Measurements from ENCODE around the gene FOXL1.

GRCh38 chr16:86570558-86571529, 7.5 kb upstream of the FOXL1 start:
- TF ChIP-seq, protein P1, sequence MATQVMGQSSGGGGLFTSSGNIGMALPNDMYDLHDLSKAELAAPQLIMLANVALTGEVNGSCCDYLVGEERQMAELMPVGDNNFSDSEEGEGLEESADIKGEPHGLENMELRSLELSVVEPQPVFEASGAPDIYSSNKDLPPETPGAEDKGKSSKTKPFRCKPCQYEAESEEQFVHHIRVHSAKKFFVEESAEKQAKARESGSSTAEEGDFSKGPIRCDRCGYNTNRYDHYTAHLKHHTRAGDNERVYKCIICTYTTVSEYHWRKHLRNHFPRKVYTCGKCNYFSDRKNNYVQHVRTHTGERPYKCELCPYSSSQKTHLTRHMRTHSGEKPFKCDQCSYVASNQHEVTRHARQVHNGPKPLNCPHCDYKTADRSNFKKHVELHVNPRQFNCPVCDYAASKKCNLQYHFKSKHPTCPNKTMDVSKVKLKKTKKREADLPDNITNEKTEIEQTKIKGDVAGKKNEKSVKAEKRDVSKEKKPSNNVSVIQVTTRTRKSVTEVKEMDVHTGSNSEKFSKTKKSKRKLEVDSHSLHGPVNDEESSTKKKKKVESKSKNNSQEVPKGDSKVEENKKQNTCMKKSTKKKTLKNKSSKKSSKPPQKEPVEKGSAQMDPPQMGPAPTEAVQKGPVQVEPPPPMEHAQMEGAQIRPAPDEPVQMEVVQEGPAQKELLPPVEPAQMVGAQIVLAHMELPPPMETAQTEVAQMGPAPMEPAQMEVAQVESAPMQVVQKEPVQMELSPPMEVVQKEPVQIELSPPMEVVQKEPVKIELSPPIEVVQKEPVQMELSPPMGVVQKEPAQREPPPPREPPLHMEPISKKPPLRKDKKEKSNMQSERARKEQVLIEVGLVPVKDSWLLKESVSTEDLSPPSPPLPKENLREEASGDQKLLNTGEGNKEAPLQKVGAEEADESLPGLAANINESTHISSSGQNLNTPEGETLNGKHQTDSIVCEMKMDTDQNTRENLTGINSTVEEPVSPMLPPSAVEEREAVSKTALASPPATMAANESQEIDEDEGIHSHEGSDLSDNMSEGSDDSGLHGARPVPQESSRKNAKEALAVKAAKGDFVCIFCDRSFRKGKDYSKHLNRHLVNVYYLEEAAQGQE (tag by site-specific recombination; IDR thresholded peaks at IDR 0.05): no peak
- TF ChIP-seq, protein P2, sequence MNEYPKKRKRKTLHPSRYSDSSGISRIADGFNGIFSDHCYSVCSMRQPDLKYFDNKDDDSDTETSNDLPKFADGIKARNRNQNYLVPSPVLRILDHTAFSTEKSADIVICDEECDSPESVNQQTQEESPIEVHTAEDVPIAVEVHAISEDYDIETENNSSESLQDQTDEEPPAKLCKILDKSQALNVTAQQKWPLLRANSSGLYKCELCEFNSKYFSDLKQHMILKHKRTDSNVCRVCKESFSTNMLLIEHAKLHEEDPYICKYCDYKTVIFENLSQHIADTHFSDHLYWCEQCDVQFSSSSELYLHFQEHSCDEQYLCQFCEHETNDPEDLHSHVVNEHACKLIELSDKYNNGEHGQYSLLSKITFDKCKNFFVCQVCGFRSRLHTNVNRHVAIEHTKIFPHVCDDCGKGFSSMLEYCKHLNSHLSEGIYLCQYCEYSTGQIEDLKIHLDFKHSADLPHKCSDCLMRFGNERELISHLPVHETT (tag by site-specific recombination; IDR thresholded peaks at IDR 0.05): no peak
- TF ChIP-seq CTCF (tag by site-specific recombination; IDR thresholded peaks at IDR 0.05) (no peak), ZNF394 (tag by site-specific recombination; IDR thresholded peaks at IDR 0.05; ENCODE audit: borderline replicate concordance) (no peak), ZNF558 (tag by site-specific recombination; IDR thresholded peaks at IDR 0.05) (no peak), PATZ1 (tag by site-specific recombination; IDR thresholded peaks at IDR 0.05) (no peak), ZNF830 (tag by site-specific recombination; IDR thresholded peaks at IDR 0.05; ENCODE audit: low read depth) (no peak), ZNF629 (tag by site-specific recombination; IDR thresholded peaks at IDR 0.05) (no peak), ZNF174 (tag by site-specific recombination; IDR thresholded peaks at IDR 0.05) (no peak), ZNF423 (tag by site-specific recombination; IDR thresholded peaks at IDR 0.05) (no peak), ZNF202 (tag by site-specific recombination; IDR thresholded peaks at IDR 0.05; ENCODE audit: borderline replicate concordance) (no peak), ZNF18 (tag by site-specific recombination; IDR thresholded peaks at IDR 0.05) (no peak)
- TF ChIP-seq, protein P3, sequence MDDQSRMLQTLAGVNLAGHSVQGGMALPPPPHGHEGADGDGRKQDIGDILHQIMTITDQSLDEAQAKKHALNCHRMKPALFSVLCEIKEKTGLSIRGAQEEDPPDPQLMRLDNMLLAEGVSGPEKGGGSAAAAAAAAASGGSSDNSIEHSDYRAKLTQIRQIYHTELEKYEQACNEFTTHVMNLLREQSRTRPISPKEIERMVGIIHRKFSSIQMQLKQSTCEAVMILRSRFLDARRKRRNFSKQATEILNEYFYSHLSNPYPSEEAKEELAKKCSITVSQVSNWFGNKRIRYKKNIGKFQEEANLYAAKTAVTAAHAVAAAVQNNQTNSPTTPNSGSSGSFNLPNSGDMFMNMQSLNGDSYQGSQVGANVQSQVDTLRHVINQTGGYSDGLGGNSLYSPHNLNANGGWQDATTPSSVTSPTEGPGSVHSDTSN (CRISPR knock-in tag; IDR thresholded peaks at IDR 0.05): no peak

Measured in HEK293 (cell line).